Stimulated activated CD4-positive, alpha-beta T cell treated with anti-CD3 and anti-CD28 coated beads, TNF-alpha, amount 100 ng/mL, for 4 hours (primary cell): ENCODE data around the gene PTMS.

ENCODE experiments used
- DNase-seq, 3 experiments: peaks; one replicate each; pipeline ENCODE4 v3.0.0-alpha.2; 2020; ENCODE audit warnings: low read depth in 3 of 3

PTMS gene

GRCh38 chr12:6788972-6789924 is 23.1 kb downstream of the PTMS start, which contains the start of gene CD4:
CD4 (plus strand) TSS chr12:6789528; CDS start chr12:6800139, 10,611 bp downstream.
- DNase-seq: peak in 1 of 3 experiments; percentile 43

DNA sequence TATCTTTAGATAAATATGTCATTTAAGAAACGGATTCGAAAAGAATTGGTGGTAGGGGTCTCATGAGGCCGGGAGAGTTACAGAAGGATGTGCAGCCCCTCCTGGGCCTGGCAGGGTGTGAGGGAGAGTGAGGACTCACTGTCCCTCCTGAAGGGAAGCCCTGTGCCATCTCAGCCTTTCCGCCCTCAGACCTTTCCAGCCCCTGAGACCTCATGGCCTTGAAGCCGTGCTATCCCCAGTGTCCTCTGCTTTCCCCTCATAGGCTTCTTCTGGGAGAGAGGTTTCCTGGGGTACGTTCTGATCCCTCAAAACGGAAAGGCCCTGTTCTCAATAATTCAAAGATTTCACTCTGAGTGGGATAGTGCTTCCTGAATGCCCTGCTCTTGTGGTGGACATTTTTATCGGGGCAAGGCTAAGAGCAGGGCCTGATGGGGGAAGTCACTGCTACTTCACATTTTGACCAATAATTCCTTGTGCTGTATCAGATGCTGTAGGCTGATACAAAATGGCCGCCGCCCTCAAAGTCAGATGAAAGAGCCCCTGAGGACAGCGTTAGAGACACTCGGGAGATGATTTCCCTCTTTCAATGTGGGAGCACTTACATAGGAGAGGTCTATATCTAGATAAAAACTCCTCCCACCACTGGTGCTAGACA is 24.5 kb downstream of the PTMS start:
- DNase-seq: no peak

- no peak for DNase-seq
Observed at GRCh38 chr12:6791931-6792520, 25.9 kb downstream of the PTMS start.

DNA sequence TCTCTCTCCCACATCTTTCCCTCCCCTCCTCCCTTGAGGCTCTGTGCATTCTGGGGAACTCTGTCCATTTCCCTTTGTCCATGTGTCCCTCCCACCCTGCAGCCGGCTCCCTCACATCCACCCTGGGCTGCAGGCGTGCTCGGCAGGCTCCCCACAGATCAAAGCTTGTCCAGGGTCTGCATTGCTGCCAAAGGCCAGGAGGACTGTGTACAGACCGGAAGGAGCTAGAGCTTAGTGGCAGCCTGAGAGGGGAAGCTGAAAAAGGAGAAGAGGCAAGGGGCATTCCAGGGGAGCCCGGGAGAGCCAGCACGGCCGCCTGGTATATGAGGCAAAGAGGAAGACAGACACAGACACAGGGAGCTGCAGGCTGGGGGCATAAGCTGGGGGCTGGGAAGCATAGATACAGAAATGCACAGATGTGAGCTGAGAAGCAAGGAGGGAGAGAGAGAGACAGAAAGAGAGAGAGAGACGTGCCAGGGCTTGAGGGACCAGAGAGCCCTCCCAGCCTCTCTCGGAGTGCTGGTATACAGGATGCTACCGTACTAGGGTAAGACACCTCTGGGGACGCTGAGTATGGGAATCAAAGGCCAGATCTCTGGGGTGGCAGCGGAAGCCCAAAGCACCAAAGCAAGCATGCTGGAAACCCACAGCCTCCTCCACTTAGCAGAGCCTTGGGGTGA is 26.5 kb downstream of the PTMS start:
- no peak for DNase-seq

DNA sequence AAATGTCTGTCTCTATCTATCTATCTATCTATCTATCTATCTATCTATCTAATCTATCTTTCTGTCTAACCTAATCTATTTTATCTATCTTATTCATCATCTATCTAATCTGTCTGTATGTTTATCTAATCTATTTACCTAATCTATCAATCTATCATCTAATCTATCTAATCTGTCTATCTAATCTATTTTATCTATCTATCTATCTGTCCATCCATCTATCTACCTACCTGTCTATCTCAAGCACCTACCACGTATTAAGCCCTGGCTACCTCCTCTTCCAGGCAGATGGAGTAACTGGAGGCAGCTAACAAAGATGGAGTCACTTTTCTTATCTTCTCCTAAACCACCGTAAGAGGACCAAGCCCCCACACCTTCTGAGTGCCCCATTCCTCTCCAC is 28.9 kb downstream of the PTMS start:
- DNase-seq: no peak

- DNase-seq: no peak
Observed at GRCh38 chr12:6796576-6796975, 30.4 kb downstream of the PTMS start.

GRCh38 chr12:6799147-6799546 is 33.0 kb downstream of the PTMS start:
- DNase-seq: no peak

DNA sequence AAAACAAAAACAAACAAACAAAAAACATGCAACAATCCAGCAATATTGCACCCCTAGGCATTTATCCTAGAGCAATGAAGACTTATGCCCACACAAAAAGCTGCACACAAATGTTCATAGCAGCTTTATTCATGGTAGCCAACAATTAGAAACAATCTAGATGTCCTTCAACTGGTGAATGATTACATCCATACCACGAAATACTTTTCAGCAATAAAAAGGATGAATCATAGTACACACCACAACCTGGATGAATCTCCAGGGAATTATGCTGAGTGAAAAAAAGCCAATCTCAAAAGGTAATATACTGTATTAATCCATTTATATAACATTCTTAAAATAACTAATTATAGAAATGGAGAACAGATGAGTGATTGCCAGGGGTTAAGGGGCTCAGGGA is 41.0 kb downstream of the PTMS start:
- no peak for DNase-seq

GRCh38 chr12:6809056-6809455 is 42.9 kb downstream of the PTMS start:
- DNase-seq: no peak

- no peak for DNase-seq
Observed at GRCh38 chr12:6810758-6811157, 44.6 kb downstream of the PTMS start.

DNA sequence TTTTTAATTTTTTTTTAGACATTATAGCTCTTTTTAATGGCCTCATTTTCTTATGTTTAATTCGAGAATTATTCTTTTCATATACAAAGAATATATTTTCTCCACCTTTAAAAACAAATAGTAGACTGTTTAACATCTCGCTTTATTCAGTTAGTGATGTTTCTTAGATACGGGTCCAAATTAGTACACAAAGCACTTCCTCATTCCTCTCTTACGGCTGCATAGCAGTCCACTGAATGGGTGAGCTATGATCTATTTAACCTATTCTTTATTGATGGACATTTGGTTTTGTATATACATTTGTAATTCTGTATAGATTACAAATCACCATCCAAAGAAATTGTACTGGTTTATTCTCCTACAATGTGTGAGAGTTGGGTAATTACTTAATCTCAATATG is 47.2 kb downstream of the PTMS start:
- no peak for DNase-seq

- DNase-seq: no peak
Observed at GRCh38 chr12:6816598-6816997, 50.4 kb downstream of the PTMS start.

DNA sequence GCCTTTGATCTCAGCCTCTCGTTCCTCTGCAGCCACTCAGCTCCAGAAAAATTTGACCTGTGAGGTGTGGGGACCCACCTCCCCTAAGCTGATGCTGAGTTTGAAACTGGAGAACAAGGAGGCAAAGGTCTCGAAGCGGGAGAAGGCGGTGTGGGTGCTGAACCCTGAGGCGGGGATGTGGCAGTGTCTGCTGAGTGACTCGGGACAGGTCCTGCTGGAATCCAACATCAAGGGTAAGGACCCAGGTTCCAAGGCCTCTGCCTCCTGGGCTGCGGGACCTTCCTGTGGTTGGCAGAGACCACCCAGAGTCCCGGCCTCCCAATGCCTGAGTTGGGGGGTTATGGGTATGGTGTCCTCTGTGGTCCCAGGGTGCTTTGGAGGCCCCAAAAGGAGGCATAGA is 50.9 kb downstream of the PTMS start:
- no peak for DNase-seq

DNA sequence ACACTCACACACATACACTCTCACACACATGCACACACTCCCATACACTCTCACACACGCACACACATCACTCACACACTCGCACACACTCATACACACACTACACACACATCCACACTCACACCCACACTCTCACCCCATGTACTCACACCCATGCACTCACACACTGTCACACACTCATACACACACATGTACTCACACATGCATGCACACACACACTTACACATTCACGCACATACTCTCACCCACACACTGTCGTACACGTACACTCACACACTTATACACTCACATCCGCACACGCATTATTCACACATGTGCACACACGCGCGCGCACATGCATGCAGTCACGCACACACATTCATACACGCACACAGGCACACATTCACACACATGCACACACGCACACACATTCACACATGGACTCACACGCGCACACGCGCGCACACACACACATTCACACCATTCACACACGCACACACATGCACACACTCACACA is 51.5 kb downstream of the PTMS start:
- no peak for DNase-seq

GRCh38 chr12:6818222-6818621 is 52.1 kb downstream of the PTMS start:
- DNase-seq: no peak

GRCh38 chr12:6818645-6819044 is 52.5 kb downstream of the PTMS start:
- DNase-seq: no peak

GRCh38 chr12:6819106-6820030 is 53.2 kb downstream of the PTMS start:
- DNase-seq: no peak

DNA sequence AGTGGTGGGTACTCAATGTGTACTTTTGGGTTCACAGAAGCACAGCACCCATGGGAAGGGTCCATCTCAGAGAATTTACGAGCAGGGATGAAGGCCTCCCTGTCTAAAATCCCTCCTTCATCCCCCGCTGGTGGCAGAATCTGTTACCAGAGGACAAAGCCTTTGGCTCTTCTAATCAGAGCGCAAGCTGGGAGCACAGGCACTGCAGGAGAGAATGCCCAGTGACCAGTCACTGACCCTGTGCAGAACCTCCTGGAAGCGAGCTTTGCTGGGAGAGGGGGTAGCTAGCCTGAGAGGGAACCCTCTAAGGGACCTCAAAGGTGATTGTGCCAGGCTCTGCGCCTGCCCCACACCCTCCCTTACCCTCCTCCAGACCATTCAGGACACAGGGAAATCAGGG is 54.0 kb downstream of the PTMS start:
- DNase-seq: no peak
